Body of pancreas (tissue), 4 donors: ENCODE measurements around the gene CNTN2. TPM values are rescaled to one million over a fixed set of nuclear protein-coding genes. Genes with fewer than 3 reads are reported as not detected.

Source experiments
- ATAC-seq: fragments of 150-250 bp; one replicate; pipeline ENCODE4 v1.9.1; 2016
- DNase-seq, 4 donors: peaks; one replicate each; pipeline ENCODE4 v3.0.0-alpha.2; 2019
- H3K27ac ChIP-seq, 4 donors: fragments of 200-600 bp; sonication (generic); 1 replicate in 3 of 4; 2 replicates in 1 of 4; pipeline versions ENCODE4 v1.5.1 to v1.6.1; 2016 to 2019; ENCODE audit warnings: mild to moderate bottlenecking in 1 of 4, mixed read lengths in 1 of 4, moderate library complexity in 1 of 4
- H3K27me3 ChIP-seq, 2 donors: fragments of 200-600 bp; sonication (generic); one replicate each; pipeline ENCODE4 v1.6.0; 2016; ENCODE audit warnings: mild to moderate bottlenecking in 1 of 2
- H3K36me3 ChIP-seq, 2 donors: fragments of 200-600 bp; sonication (generic); replicated peaks in 1 of 2; 2 replicates each; pipeline ENCODE4 v1.5.1; 2016; ENCODE audit warnings: low read depth in 2 of 2; ENCODE audit not compliant: insufficient read depth in 1 of 2
- H3K4me1 ChIP-seq: fragments of 200-600 bp; sonication (generic); one replicate; pipeline ENCODE4 v1.6.0; 2016
- H3K4me3 ChIP-seq, 2 donors: fragments of 200-600 bp; sonication (generic); 1 replicate in 1 of 2; 2 replicates in 1 of 2; pipeline ENCODE4 v1.5.1; 2016 to 2019
- H3K9me3 ChIP-seq, 3 donors: fragments of 200-600 bp; sonication (generic); 1 replicate in 2 of 3; 2 replicates in 1 of 3; pipeline ENCODE4 v1.5.1; 2016
- CTCF ChIP-seq, 7 experiments: fragments of 450-650 bp in 4 of 7; fragments of 200-600 bp in 3 of 7; sonication (generic) in 3 of 7; IDR thresholded peaks; one replicate each; pipeline ENCODE4 v1.5.1; 2016 to 2019; ENCODE audit warnings: antibody characterized with exemption in 7 of 7
- POLR2A ChIP-seq, 3 donors: fragments of 450-650 bp; IDR thresholded peaks; one replicate each; pipeline ENCODE4 v1.6.1; 2016; ENCODE audit warnings: antibody characterized with exemption in 3 of 3, mild to moderate bottlenecking in 2 of 3
- WGBS, 2 donors: methylation state at CpG; one replicate each; pipeline ENCODE4 v1.1.5; 2017; 5-methylcytosine and 5-hydroxymethylcytosine counted together
- intact Hi-C: fragments of 100-400 bp; cut with DNase I; formaldehyde crosslinking; loops from one replicate; pipeline ENCODE4 v1.15.1; 2023
- total RNA-seq, 2 donors: library from RNA; depleted of rRNA; stranded (reverse); fragments of >200 nt; gene quantifications; one replicate each; pipeline ENCODE4 v1.1.0, GENCODE V29; 2016

CNTN2 gene
- total RNA-seq, 2 donors from 2014 or later: not detected

- no peaks in the 10 kb centered on the region for H3K36me3 ChIP-seq
- peaks cover 6% of the 10 kb centered on the region for H3K4me1 ChIP-seq
- DNase-seq (peak in 3 of 4 donors; percentile 4 to 41 (median 27)), ATAC-seq (peak; percentile 79)
- H3K27me3 ChIP-seq: no peaks in the 10 kb centered on the region
- intact Hi-C loops: no loop called here
- no peak overlapping the region for H3K4me3 ChIP-seq
- H3K27ac ChIP-seq: no peak overlapping the region
- H3K9me3 ChIP-seq: no peaks in the 10 kb centered on the region
- 45 to 46% methylated on average over 5 to 6 of the region's 6 CpGs for WGBS, 2 donors
- TF ChIP-seq CTCF (IDR thresholded peaks at IDR 0.05) (no peak), POLR2A (IDR thresholded peaks at IDR 0.05) (no peak)
These were observed 6.5 kb downstream of the CNTN2 start for GRCh38 chr1:205049479-205049878.

GRCh38 chr1:205052690-205053089 is 9.7 kb downstream of the CNTN2 start:
- H3K27ac ChIP-seq: no peak overlapping the region
- 80 to 83% methylated on average over 11 of the region's 11 CpGs for WGBS, 2 donors
- TF ChIP-seq POLR2A (IDR thresholded peaks at IDR 0.05): no peak
- TF ChIP-seq CTCF (IDR thresholded peaks at IDR 0.05): no peak
- ATAC-seq: no peak
- peaks cover 6% of the 10 kb centered on the region for H3K4me1 ChIP-seq
- no peaks in the 10 kb centered on the region for H3K9me3 ChIP-seq
- no peak for DNase-seq
- no peak overlapping the region for H3K4me3 ChIP-seq
- H3K27me3 ChIP-seq: no peaks in the 10 kb centered on the region
- H3K36me3 ChIP-seq: no peaks in the 10 kb centered on the region
- intact Hi-C loops: no loop called here

- intact Hi-C loops: no loop called here
These were observed 10.3 kb downstream of the CNTN2 start for GRCh38 chr1:205053296-205053695.

GRCh38 chr1:205054013-205054412 is 11.0 kb downstream of the CNTN2 start:
- Histone ChIP-seq H3K4me1 (peaks cover 6% of the 10 kb centered on the region), H3K27ac (no peak overlapping the region), H3K27me3 (no peaks in the 10 kb centered on the region), H3K36me3 (no peaks in the 10 kb centered on the region), H3K4me3 (no peak overlapping the region), H3K9me3 (no peaks in the 10 kb centered on the region)
- WGBS, 2 donors: 54 to 57% methylated on average over 6 to 7 of the region's 7 CpGs
- TF ChIP-seq CTCF (IDR thresholded peaks at IDR 0.05) (no peak), POLR2A (IDR thresholded peaks at IDR 0.05) (no peak)
- no peak for ATAC-seq
- DNase-seq: no peak
- intact Hi-C loops: no loop called here

More at GRCh38 chr1:205053296-205053695, 10.3 kb downstream of the CNTN2 start:
- WGBS, 2 donors: 80 to 84% methylated on average over 5 of the region's 5 CpGs
- TF ChIP-seq POLR2A (IDR thresholded peaks at IDR 0.05): no peak
- TF ChIP-seq CTCF (IDR thresholded peaks at IDR 0.05): no peak
- peaks cover 6% of the 10 kb centered on the region for H3K4me1 ChIP-seq
- DNase-seq: no peak
- ATAC-seq: no peak
- H3K36me3 ChIP-seq: no peaks in the 10 kb centered on the region
- no peak overlapping the region for H3K27ac ChIP-seq
- no peak overlapping the region for H3K4me3 ChIP-seq
- H3K9me3 ChIP-seq: no peaks in the 10 kb centered on the region
- no peaks in the 10 kb centered on the region for H3K27me3 ChIP-seq

- TF ChIP-seq CTCF (IDR thresholded peaks at IDR 0.05) (no peak), POLR2A (IDR thresholded peaks at IDR 0.05) (no peak)
- no peaks in the 10 kb centered on the region for H3K36me3 ChIP-seq
- DNase-seq (no peak), ATAC-seq (no peak)
- H3K27me3 ChIP-seq: no peaks in the 10 kb centered on the region
- H3K27ac ChIP-seq: no peak overlapping the region
- H3K4me3 ChIP-seq: no peak overlapping the region
- WGBS, 2 donors: 71 to 81% methylated on average over 7 to 13 of the region's 13 CpGs
- intact Hi-C loops: loop anchor here (5.0 kb wide), 1 partner anchor 64 kb away; no protein-coding TSS in a partner anchor
- H3K9me3 ChIP-seq: no peaks in the 10 kb centered on the region
- no peaks in the 10 kb centered on the region for H3K4me1 ChIP-seq
These were observed 13.2 kb downstream of the CNTN2 start for GRCh38 chr1:205056188-205056611.
